Fibroblast of the conjunctiva (primary cell): ENCODE results near the gene ARHGAP26.

Experiments used
- DNase-seq: peaks from one replicate; pipeline ENCODE4 v3.0.0-alpha.2; 2010; ENCODE audit warnings: low read depth

The ARHGAP26 gene

GRCh38 chr5:143274952-143275351, 504.8 kb downstream of the ARHGAP26 start:
- no peak for DNase-seq

GRCh38 chr5:143275512-143276363, 505.6 kb downstream of the ARHGAP26 start:
- DNase-seq = no peak

- no peak for DNase-seq
Observed at GRCh38 chr5:143277536-143277935, 507.4 kb downstream of the ARHGAP26 start.
